ENCODE data around the gene HAGHL.
"Not testable (repeated sequence)": the region's sequence is repeated elsewhere in the genome, so short reads cannot be mapped to it uniquely, and the experiment has no call there.

The HAGHL gene

DNA sequence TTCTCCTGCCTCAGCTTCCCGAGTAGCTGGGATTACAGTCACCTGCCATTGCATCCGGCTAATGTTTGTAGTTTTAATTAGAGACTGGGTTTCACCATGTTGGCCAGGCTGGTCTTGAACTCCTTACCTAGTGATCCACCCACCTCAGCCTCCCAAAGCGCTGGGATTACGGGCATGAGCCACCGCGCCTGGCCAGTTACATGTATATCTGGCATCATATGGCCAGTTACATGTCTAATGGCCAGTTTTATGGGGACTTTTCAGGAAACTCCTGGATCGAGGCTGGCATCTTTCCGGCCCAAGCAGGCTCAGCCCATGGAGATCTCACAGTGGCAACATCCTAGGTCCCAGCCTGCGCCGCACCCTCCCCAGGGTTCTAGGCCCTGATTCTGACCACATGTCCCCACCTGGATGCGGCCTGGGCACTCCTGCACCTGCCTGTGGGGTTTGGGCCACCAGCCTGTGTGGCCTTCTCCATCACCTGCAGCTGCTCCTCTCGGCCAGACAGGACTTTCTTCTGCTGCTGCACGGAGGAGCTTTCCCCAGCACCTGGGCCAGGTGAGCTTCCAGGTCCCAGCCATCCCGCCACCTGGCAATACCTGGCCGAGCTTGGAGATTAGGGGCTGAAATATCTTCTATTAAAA, 15.2 kb downstream of the HAGHL start:
- Histone ChIP-seq H3K27ac (no peak overlapping the region), H3K9me3 (no peaks in the 10 kb centered on the region), H3K9ac (no peak overlapping the region), H3K4me3 (no peak overlapping the region), H3K4me1 (peaks cover 49% of the 10 kb centered on the region), H3K27me3 (no peaks in the 10 kb centered on the region), H3K4me2 (peak overlapping the region; percentile 35), H4K20me1 (no peaks in the 10 kb centered on the region), H3K36me3 (peaks cover under 1% of the 10 kb centered on the region)
- TF ChIP-seq Cebpa-rat (IDR thresholded peaks at IDR 0.05): no peak

DNA sequence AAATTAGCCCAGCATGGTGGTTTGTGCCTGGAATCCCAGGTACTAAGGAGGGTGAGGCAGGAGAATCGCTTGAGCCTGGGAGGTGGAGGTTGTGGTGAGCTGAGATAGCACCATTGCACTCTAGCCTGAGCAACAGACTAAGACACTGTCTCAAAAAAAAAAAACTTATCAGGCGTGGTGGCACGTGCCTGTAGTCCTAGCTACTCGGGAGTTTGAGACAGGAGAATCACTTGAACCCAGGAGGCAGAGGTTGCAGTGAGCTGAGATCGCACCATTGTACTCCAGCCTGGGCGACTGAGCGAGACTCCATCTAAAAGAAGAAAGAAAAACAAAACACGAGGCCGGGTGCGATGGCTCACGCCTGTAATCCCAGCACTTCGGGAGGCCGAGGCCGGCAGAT, 16.0 kb downstream of the HAGHL start:
- not testable (repeated sequence) for H3K27me3 ChIP-seq

DNA sequence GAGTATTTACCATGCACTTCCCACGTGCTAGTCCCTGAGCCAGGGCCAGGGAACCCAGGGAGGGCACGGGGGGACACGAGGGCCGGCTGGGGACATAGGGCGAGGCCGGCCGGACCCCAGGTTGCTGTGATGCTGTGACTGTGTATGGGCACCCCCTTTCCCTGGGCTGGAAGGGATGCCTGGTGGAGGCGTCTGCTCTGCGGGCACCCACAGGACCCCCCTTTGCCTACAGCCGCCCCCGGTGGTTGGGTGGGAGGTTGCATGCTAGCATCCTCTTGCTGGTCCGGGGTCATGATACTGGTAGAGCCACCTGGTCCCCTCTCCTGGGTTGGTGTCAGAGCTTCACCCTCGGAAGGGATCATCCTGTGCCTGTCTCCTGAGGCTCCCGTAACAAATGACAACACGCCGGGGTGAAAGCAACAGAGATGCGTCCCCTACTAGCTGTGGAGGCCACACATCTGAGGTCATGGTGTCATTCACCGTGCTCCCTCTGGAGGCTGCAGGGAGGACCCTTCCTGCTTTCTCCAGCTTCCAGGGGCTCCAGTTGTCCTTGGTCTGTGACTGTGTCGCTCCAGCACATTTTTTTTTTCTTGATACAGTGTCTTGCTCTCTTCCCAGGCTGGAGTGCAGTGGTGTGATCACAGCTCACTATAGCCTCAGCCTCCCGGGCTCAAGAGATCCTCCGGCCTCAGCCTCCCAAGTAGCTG, 17.0 kb downstream of the HAGHL start:
- Histone ChIP-seq H3K4me2 (no peak overlapping the region), H3K27me3 (no peaks in the 10 kb centered on the region), H3K4me3 (no peak overlapping the region), H3K27ac (no peak overlapping the region), H3K9me3 (no peaks in the 10 kb centered on the region), H4K20me1 (no peaks in the 10 kb centered on the region), H3K4me1 (peaks cover 30% of the 10 kb centered on the region), H3K9ac (no peak overlapping the region), H3K36me3 (no peaks in the 10 kb centered on the region)
- no peak for TF ChIP-seq Cebpa-rat (IDR thresholded peaks at IDR 0.05)

More for the DNA sequence above, 16.0 kb downstream of the HAGHL start:
- not testable (repeated sequence) for H3K4me3 ChIP-seq, H3K27ac ChIP-seq, H3K36me3 ChIP-seq, H3K9me3 ChIP-seq, H3K4me2 ChIP-seq, H4K20me1 ChIP-seq, H3K9ac ChIP-seq
- peaks cover 41% of the 10 kb centered on the region for H3K4me1 ChIP-seq

DNA sequence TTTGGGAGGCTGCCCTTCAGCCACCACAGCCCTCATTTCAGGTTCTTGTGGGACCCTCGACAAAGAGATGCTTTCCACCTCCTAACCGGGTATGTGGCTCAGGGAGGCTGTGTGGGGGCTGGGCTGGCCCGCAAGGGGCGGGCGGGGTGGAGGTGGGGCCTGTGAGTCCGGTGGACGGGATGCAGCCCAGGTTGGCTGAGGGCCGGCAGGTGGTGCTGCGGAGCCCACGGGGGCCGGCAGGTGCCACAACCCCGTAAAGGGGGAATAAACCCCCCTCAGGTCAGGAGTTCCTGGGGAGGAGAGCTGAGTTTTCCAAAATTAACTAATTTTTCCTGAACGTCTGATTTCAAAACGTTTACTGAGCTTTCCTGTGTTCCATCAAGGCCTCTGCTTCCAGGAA, 18.8 kb downstream of the HAGHL start:
- Histone ChIP-seq H3K9ac (no peak overlapping the region), H3K36me3 (no peaks in the 10 kb centered on the region)
- TF ChIP-seq Cebpa-rat (IDR thresholded peaks at IDR 0.05): no peak

DNA sequence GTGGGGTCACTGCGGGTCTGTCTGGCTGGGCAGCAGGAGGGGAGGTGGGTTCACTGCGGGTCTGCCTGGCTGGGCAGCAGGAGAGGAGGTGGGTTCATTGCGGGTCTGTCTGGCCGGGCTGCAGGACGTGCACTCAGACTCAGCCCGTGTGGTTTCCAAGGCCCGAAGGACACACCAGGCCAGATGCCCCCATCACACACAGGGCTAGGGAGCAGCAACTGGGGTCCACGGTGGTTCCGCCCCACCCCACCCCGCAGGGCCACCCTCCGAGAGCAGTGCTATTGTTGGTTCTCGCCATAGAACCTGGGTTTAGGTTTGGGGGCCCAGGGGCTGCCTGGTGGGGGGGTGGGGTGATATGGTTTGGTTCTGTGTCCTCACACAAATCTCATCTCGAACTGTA, 19.7 kb downstream of the HAGHL start:
- no peak overlapping the region for H3K4me3 ChIP-seq
- H3K4me2 ChIP-seq: no peak overlapping the region
- no peaks in the 10 kb centered on the region for H3K27me3 ChIP-seq
- no peaks in the 10 kb centered on the region for H3K36me3 ChIP-seq
- no peaks in the 10 kb centered on the region for H3K9me3 ChIP-seq
- no peak overlapping the region for H3K27ac ChIP-seq
- H4K20me1 ChIP-seq: no peaks in the 10 kb centered on the region
- no peak for TF ChIP-seq Cebpa-rat (IDR thresholded peaks at IDR 0.05)
- H3K9ac ChIP-seq: no peak overlapping the region
- H3K4me1 ChIP-seq: peaks cover 11% of the 10 kb centered on the region

More for the DNA sequence above, 18.8 kb downstream of the HAGHL start:
- H3K27ac ChIP-seq: no peak overlapping the region
- H4K20me1 ChIP-seq: no peaks in the 10 kb centered on the region
- H3K9me3 ChIP-seq: no peaks in the 10 kb centered on the region
- no peak overlapping the region for H3K4me3 ChIP-seq
- peaks cover 17% of the 10 kb centered on the region for H3K4me1 ChIP-seq
- H3K27me3 ChIP-seq: no peaks in the 10 kb centered on the region
- no peak overlapping the region for H3K4me2 ChIP-seq

DNA sequence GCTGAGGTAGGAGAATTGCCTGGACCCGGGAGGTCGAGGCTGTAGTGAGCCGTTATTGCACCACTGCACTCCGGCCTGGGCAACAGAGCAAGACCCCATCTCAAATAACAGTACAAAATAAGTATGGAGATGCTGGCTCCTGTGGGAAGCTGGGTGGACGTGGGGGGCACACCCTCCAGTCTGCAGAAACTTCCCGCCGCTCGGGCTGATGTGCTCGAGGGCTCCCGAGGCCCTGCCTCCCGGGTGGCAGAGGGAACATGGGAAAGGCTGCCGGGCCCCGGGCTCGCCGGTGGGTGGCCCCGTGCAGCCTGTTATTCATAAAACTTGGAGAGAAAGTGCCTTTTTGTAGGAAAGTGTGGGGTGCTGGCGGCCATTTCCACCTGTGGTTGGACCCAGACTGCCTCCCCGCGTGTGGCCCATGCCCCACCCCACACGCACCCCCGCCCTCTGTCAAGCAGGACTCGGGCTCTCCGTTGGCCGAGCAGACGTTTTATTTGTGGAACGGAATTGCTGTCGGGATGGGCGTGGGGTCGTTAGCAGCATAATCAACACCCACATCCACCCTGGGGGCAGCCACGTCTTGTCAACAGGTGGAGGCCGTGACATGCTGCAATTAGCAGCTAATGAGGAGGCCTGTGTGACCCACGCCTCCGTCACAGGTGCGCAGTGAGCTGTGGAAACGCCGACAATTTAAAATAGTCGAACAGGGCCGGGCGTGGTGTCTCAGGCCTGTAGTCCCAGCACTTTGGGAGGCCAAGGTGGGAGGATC, 21.3 kb downstream of the HAGHL start:
- no peak overlapping the region for H3K4me3 ChIP-seq
- no peak overlapping the region for H3K27ac ChIP-seq
- H3K27me3 ChIP-seq: no peaks in the 10 kb centered on the region
- H3K4me1 ChIP-seq: 0 out of 2 replicates have a peak, but pooled peaks cover 4% of the 10 kb centered on the region
- no peaks in the 10 kb centered on the region for H4K20me1 ChIP-seq
- H3K9ac ChIP-seq: no peak overlapping the region
- no peak for TF ChIP-seq Cebpa-rat (IDR thresholded peaks at IDR 0.05)
- no peaks in the 10 kb centered on the region for H3K9me3 ChIP-seq
- no peak overlapping the region for H3K4me2 ChIP-seq
- no peaks in the 10 kb centered on the region for H3K36me3 ChIP-seq

DNA sequence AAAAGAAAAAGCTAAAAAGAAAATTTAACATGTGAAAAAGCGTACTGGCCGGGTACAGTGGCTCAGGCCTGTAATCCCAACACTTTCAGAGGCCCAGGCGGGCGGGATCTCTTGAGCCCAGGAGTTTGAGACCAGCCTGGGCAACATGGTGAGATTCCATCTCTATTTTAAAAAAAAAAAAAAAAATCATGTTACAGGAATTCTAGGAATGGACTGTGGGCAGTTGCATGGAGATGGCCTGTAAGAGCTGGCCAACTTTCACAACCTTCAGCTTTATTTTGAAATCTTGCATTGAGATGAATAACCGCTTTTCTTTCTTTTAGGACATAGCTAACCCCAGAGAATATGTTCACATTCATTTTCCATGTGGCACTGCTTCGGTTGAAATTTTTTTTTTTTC, 22.1 kb downstream of the HAGHL start:
- H3K27me3 ChIP-seq: no peaks in the 10 kb centered on the region
- H3K27ac ChIP-seq: no peak overlapping the region
- H3K4me2 ChIP-seq: no peak overlapping the region
- no peak overlapping the region for H3K9ac ChIP-seq
- TF ChIP-seq Cebpa-rat (IDR thresholded peaks at IDR 0.05): no peak
- no peaks in the 10 kb centered on the region for H3K9me3 ChIP-seq
- no peak overlapping the region for H3K4me3 ChIP-seq
- H3K4me1 ChIP-seq: 0 out of 2 replicates have a peak, but pooled peaks cover 4% of the 10 kb centered on the region
- H3K36me3 ChIP-seq: no peaks in the 10 kb centered on the region
- H4K20me1 ChIP-seq: no peaks in the 10 kb centered on the region

DNA sequence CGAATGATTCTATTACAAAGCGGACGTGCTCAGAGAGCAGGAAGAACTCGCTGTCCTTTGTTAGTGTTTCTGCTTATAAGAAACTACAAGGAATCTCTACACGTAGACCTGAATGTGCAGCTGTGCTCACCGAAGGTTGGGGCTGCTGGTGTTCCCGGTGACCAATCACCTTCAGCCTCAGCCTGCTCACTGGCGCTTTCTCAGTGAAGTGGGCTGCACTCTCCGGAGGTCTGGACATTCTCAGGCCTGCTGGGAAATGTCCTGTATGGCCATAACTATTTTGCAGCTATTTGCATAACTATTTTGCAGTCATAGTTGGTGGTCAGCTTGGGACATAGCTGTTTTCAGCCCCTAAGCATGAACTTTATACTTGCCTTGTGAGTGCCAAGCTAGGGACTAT, 23.6 kb downstream of the HAGHL start:
- no peak overlapping the region for H3K9ac ChIP-seq
- no peaks in the 10 kb centered on the region for H3K9me3 ChIP-seq
- no peaks in the 10 kb centered on the region for H4K20me1 ChIP-seq
- no peak for TF ChIP-seq Cebpa-rat (IDR thresholded peaks at IDR 0.05)
- no peak overlapping the region for H3K27ac ChIP-seq
- H3K4me3 ChIP-seq: no peak overlapping the region
- no peak overlapping the region for H3K4me2 ChIP-seq
- peaks cover 8% of the 10 kb centered on the region; the same call in 1 of the 2 replicates for H3K4me1 ChIP-seq
- H3K36me3 ChIP-seq: no peaks in the 10 kb centered on the region
- no peaks in the 10 kb centered on the region for H3K27me3 ChIP-seq

DNA sequence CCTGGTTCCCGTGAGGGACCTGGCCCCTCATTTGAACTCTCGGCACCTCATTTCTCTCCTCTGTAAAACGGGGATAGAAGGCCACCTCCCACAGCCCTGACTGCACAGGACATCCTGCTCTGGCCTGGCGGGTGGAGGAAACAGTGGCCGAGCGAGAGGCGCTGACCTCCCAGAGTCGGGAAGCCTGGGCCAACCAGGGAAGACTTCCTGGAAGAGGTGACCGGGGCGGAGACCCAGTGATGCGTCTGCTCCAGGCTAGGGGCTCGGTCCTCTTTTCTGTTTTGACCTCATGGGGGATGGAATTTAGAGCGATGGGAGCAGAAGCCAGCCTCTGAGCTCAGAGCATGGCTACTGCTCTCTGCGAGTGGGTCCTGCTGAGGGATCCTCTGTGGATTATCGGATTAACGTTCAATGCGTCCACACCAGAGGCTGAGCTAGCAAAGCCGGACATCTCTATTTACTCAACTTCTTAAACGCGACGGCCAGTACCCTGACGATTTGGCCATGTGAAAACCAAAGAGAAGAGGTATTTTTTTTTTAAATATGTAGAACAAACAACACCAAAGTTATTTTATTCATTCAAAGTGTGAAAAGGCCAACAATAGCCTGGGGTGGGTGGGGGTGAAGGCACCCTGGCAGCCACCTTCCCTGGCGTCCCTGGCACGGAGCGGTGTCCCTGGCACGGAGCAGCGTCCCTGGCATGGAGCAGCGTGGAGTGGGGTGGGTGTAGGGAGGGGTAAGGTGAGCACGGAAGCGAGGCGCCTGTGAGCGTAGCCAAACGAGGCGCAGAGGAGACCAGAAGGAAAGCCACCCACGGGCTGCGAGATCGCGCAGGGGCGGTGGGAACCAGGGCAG, 24.5 kb downstream of the HAGHL start:
- H4K20me1 ChIP-seq: no peaks in the 10 kb centered on the region
- H3K27me3 ChIP-seq: no peaks in the 10 kb centered on the region
- no peak overlapping the region for H3K4me2 ChIP-seq
- H3K4me1 ChIP-seq: peaks cover 7% of the 10 kb centered on the region; the same call in 1 of the 2 replicates
- H3K36me3 ChIP-seq: no peaks in the 10 kb centered on the region
- no peak overlapping the region for H3K4me3 ChIP-seq
- H3K9ac ChIP-seq: no peak overlapping the region
- H3K9me3 ChIP-seq: no peaks in the 10 kb centered on the region
- TF ChIP-seq Cebpa-rat (IDR thresholded peaks at IDR 0.05): no peak
- H3K27ac ChIP-seq: no peak overlapping the region

Data from BLaER1 (cell line).